ENCODE results near the gene SMCO1.
"Not testable (repeated sequence)": the region's sequence is repeated elsewhere in the genome, so short reads cannot be mapped to it uniquely, and the experiment has no call there.

- TF ChIP-seq EZH2 (IDR thresholded peaks at IDR 0.05); POLR2AphosphoS5 (IDR thresholded peaks at IDR 0.05; ENCODE audit: borderline replicate concordance, low read depth, low read length): not testable (repeated sequence)
These were observed 4.0 kb downstream of the SMCO1 start for GRCh38 chr3:196511108-196511507.
